GM21515 (cell line): Measurements from ENCODE around the gene GALNT15.

Experiments used
- ATAC-seq: cut with Tn5 transposase; IDR thresholded peaks from one replicate; pipeline ENCODE4 v1.9.1; 2021; ENCODE audit not compliant: unreplicated experiment

The GALNT15 gene

DNA sequence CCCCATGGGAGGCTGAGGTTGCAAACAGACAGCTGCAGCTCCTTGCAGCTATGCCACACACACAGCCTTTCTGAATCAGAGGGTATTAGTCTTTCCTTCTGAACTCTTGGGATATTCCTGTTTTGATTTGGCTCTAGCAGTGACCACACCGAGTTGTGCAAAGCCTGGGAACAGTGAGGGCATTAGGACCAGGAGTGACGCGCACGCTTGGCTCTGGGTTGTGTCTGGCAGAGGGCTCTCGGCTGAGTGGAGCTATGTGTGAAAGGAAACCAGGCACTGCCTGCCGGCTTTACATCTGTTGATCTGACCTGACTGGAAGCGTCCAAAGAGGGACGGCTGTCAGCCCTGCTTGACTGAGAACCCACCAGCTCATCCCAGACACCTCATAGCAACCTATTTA lies at the start of gene GALNT15:
GALNT15 (plus strand) TSS at position 292 of the 400 bp plus-strand sequence. CDS start 472 bp downstream, outside the sequence.
- ATAC-seq = no peak

- ATAC-seq = no peak
These were observed 47.8 kb upstream of the GALNT15 start for GRCh38 chr3:16126634-16127033.

DNA sequence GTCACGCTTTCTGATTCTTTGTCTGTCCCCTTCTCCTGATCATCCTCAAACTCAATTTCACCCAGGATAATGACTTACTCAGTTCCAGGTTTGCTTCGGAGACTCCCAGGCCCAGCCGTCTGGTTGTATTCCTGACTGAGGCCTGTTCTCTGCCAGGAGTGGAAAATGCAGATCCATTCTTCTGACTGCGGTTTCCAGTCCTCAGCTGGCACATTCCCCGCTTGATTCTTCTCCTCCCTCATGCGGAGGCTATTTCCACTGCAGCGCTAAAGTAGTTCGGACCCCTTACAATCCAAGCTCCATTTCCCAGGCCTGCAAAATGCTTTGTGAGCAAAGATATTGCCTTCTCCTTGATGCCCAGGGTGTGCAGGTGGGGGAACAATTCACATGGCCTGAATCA lies 47.2 kb upstream of the GALNT15 start:
- ATAC-seq = no peak

- no peak for ATAC-seq
These were observed 44.4 kb upstream of the GALNT15 start for GRCh38 chr3:16130066-16130465.

DNA sequence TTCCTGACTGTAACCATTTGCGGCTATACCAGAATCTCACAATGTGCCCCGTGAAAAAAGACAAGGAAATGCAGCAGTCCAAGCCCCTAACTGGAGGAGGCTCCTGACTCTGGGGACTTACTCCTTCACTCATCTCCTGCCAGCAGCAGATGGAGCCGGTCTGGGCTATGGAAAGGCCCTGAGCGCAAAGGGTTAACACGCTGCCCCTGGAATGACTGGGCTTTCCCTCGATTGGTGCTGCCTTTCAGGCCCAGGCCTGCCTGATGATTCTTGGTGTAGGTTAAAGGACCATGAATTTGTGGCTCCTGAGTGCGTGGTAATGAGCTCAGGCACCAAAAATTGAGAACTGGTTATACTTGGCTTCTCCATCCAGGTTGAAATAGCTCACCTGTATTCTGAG lies 42.3 kb upstream of the GALNT15 start:
- ATAC-seq = no peak

GRCh38 chr3:16132928-16133327 lies 41.6 kb upstream of the GALNT15 start:
- ATAC-seq = no peak

GRCh38 chr3:16134173-16134928 lies 40.1 kb upstream of the GALNT15 start:
- ATAC-seq = no peak

DNA sequence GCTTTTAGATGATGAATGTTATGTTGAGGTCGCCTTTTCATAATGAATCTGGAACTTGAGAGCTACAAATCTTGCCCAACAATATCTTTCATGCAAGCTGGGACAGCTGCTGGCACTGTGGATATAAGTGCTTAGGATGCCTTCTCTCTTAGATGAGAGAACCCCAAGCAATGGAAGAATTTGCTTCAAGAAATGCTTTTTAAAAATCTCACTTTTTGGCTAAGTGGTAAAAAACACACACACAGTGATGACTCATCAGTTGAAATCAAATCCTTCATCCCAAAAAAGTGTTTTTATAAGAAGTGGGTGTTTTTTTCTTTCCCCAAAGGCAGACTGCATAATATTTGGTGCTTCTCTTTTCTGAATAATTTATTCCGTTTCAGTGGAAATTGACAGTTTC lies 38.4 kb upstream of the GALNT15 start:
- no peak for ATAC-seq

- no peak for ATAC-seq
These were observed 37.4 kb upstream of the GALNT15 start for GRCh38 chr3:16137044-16137443.

GRCh38 chr3:16137977-16138376 lies 36.5 kb upstream of the GALNT15 start:
- ATAC-seq = no peak

GRCh38 chr3:16140116-16140893 lies 34.2 kb upstream of the GALNT15 start:
- no peak for ATAC-seq

DNA sequence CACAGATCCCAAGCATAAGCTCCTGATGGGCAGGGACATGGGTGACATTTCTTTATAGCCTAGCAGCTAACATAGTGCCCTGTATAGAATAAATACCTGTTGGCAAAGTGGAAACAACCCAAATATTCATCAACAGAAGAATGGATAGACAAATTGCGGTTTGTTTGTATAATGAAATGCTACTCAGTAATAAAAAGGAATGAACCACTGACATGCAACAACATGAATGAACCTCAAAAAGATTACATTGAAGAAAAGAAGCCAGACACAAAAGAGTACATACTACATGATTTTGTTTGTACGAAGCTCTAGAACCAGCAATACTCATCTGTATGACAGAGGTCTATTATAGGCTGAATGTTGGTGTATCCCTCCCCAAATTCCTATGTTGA lies 33.6 kb upstream of the GALNT15 start:
- ATAC-seq = no peak

DNA sequence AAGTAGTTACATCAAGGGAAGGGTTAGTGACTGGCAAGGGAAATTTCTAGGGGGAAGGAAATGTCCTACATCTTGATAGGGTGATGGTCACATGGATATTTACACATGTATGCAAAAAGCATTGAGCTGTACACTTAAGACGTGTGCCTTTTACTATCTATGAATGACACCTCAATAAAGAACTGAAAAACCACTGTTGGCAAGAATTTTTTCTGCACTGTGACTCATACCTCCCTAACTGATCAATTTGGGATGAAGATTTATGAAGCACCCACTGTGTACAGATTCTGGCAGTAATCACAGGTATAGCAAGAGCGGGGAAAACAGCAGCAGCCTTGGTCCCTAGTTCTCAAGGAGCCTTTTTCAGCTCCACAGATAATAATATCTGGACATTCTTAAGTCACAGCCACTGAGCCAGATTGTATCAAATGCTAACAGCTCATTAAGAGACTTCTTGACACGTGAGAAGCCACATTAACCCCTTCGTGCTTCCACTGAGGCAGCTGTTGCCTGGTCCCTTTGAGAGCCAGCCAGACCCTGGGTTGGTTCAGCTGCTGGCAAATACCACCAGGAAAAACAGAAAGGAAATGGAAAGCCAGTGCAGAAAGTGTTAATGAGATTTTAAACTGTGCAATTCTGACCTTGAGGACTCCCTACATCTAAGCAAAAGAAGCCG lies 32.0 kb upstream of the GALNT15 start:
- ATAC-seq = no peak

GRCh38 chr3:16143861-16144447 lies 30.5 kb upstream of the GALNT15 start:
- no peak for ATAC-seq

DNA sequence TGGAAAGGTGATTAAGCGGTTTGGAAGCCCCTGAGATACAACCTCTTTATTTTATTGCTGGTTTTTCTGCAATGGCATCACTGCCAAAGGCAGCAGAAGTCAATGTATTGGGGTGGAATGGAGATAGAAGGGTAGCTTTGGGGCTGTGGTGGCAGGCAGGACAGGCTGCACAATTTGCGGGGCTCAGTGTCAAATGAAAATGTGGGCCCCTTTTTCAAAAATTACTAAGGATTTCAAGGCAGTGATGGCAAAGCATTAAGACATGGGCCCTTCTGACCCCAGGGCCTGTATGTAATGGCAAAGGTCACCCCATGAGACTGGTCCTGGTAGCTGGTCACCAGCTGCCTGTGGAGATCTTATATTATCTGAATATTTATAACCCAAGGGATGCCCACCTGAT lies 29.3 kb upstream of the GALNT15 start:
- ATAC-seq = no peak

DNA sequence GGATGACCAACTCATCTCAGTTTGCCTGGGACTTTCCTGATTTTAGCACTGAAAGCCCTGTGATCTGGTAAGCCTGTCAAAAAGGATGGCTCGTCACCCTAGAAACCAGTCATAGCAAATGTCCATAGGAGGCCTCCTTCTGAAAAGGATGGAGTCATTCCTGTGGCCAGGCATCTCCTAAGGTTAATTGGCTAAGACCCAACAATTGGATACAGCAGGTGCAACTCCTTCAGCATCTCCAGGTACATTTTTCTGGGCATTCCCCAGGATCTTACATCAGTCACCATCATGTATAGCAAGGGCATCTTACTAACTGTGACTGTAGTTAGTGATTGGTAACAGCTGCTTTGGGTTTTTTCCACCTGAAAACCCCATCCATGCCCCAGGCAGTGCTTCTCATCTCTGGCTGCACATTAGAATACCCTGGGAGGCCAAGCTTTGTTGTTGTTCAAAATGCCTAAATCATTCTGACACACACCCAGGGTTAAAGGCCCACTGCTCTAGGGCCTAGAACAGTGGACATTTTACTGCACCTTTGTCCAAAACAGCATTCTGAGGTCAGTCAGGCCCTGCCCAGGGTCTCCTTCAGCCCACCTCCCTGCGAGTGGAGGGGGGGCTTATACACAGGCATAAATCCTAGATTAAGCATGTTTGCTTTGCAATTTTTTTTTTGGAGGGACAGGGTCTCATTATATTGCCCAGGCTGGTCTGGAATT lies 28.3 kb upstream of the GALNT15 start:
- no peak for ATAC-seq

GRCh38 chr3:16147220-16147994 lies 27.1 kb upstream of the GALNT15 start:
- ATAC-seq = no peak

- no peak for ATAC-seq
These were observed 26.3 kb upstream of the GALNT15 start for GRCh38 chr3:16148213-16148612.

DNA sequence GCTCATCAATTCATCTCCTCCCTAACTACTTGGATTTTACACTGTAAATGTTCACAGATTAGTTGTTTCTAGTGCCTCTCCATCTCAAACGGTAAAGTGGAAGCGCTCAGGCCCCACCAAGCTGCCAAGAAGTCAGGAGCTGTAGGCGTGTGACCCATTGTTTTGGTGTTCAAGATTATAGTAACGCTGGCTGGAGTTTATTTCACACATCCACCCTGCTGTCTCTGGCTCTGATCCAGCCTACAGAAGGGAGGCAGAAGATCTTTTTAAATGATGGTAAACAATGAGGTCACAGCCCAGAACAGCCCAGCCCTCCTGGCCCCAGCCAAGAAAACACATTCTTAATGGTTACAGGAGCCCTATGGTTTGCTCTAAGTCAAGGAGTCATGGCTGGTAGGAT lies 25.7 kb upstream of the GALNT15 start:
- ATAC-seq = no peak

- ATAC-seq = no peak
These were observed 24.2 kb upstream of the GALNT15 start for GRCh38 chr3:16150285-16150684.
